ENCODE results near the gene SOX13.

The SOX13 gene

GRCh38 chr1:204132718-204133117, 59.8 kb downstream of the SOX13 start:
- DNase-seq: no peak

- DNase-seq: no peak
These were observed 61.2 kb downstream of the SOX13 start for GRCh38 chr1:204134103-204134502.

- DNase-seq: no peak
These were observed 63.9 kb downstream of the SOX13 start for GRCh38 chr1:204136814-204137213.

- DNase-seq: no peak
These were observed 66.2 kb downstream of the SOX13 start for GRCh38 chr1:204139088-204139487.

GRCh38 chr1:204139952-204140351, 67.0 kb downstream of the SOX13 start:
- no peak for DNase-seq

- DNase-seq: no peak
These were observed 68.2 kb downstream of the SOX13 start for GRCh38 chr1:204141131-204141530.

- no peak for DNase-seq
These were observed 69.4 kb downstream of the SOX13 start for GRCh38 chr1:204142032-204142974.

GRCh38 chr1:204143276-204144041, 70.5 kb downstream of the SOX13 start:
- no peak for DNase-seq

- DNase-seq: peak; percentile 30
These were observed 72.2 kb downstream of the SOX13 start for GRCh38 chr1:204145033-204145504.

- DNase-seq: no peak
These were observed 73.4 kb downstream of the SOX13 start for GRCh38 chr1:204146309-204146708.

- no peak for DNase-seq
These were observed 74.0 kb downstream of the SOX13 start for GRCh38 chr1:204146965-204147364.

GRCh38 chr1:204147406-204148383, 74.8 kb downstream of the SOX13 start:
- DNase-seq: no peak

- no peak for DNase-seq
These were observed 76.2 kb downstream of the SOX13 start for GRCh38 chr1:204149107-204149506.

GRCh38 chr1:204149635-204150565, 77.0 kb downstream of the SOX13 start:
- no peak for DNase-seq

- DNase-seq: no peak
These were observed 78.0 kb downstream of the SOX13 start for GRCh38 chr1:204150702-204151551.

GRCh38 chr1:204151552-204152309, 78.8 kb downstream of the SOX13 start, which contains the start of gene ETNK2:
ETNK2 (minus strand) TSS chr1:204152044; CDS start chr1:204151852, 192 bp downstream.
- no peak for DNase-seq

- DNase-seq: no peak
These were observed 79.6 kb downstream of the SOX13 start for GRCh38 chr1:204152310-204153044.

GRCh38 chr1:204153667-204154066, 80.8 kb downstream of the SOX13 start:
- no peak for DNase-seq
